Measurements from ENCODE around the gene PRR16. TPM values are rescaled to one million over a fixed set of nuclear protein-coding genes. Genes with fewer than 3 reads are reported as not detected.

PRR16 gene
- total RNA-seq, 1 donor from 2014 or later: 4.7 TPM

GRCh38 chr5:120657104-120657503 is 193.0 kb downstream of the PRR16 start:
- H3K27me3 ChIP-seq (ENCODE audit: control insufficient read depth in 3 of 3, insufficient read depth in 3 of 3, low read length in 3 of 3): no peaks in the 10 kb centered on the region

GRCh38 chr5:120677481-120677880 is 213.4 kb downstream of the PRR16 start:
- Histone ChIP-seq H3K4me1 (ENCODE audit: control insufficient read depth in 3 of 3, insufficient read depth in 3 of 3, low read length in 3 of 3) (no peaks in the 10 kb centered on the region), H3K36me3 (ENCODE audit: control insufficient read depth in 3 of 3, insufficient read depth in 3 of 3, low read length in 3 of 3) (no peaks in the 10 kb centered on the region), H3K9me3 (ENCODE audit: control insufficient read depth in 3 of 3, low read length in 3 of 3) (no peaks in the 10 kb centered on the region), H3K27ac (ENCODE audit: low read depth, low read length) (no peak overlapping the region), H3K4me3 (ENCODE audit: low read length in 3 of 3) (no peak overlapping the region), H3K9ac (ENCODE audit: low read depth in 1 of 3, low read length in 3 of 3) (no peak overlapping the region), H3K27me3 (ENCODE audit: control insufficient read depth in 3 of 3, insufficient read depth in 3 of 3, low read length in 3 of 3) (no peaks in the 10 kb centered on the region)

More at GRCh38 chr5:120657104-120657503, 193.0 kb downstream of the PRR16 start:
- Histone ChIP-seq H3K4me3 (ENCODE audit: low read length in 3 of 3) (no peak overlapping the region), H3K9me3 (ENCODE audit: control insufficient read depth in 3 of 3, low read length in 3 of 3) (no peaks in the 10 kb centered on the region), H3K36me3 (ENCODE audit: control insufficient read depth in 3 of 3, insufficient read depth in 3 of 3, low read length in 3 of 3) (no peaks in the 10 kb centered on the region), H3K9ac (ENCODE audit: low read depth in 1 of 3, low read length in 3 of 3) (no peak overlapping the region), H3K4me1 (ENCODE audit: control insufficient read depth in 3 of 3, insufficient read depth in 3 of 3, low read length in 3 of 3) (no peaks in the 10 kb centered on the region), H3K27ac (ENCODE audit: low read depth, low read length) (no peak overlapping the region)

- no peak overlapping the region for H3K27ac ChIP-seq (ENCODE audit: low read depth, low read length)
- H3K4me1 ChIP-seq (ENCODE audit: control insufficient read depth in 3 of 3, insufficient read depth in 3 of 3, low read length in 3 of 3): no peaks in the 10 kb centered on the region
- no peaks in the 10 kb centered on the region for H3K9me3 ChIP-seq (ENCODE audit: control insufficient read depth in 3 of 3, low read length in 3 of 3)
- H3K36me3 ChIP-seq (ENCODE audit: control insufficient read depth in 3 of 3, insufficient read depth in 3 of 3, low read length in 3 of 3): no peaks in the 10 kb centered on the region
- no peak overlapping the region for H3K9ac ChIP-seq (ENCODE audit: low read depth in 1 of 3, low read length in 3 of 3)
- no peaks in the 10 kb centered on the region for H3K27me3 ChIP-seq (ENCODE audit: control insufficient read depth in 3 of 3, insufficient read depth in 3 of 3, low read length in 3 of 3)
- no peak overlapping the region for H3K4me3 ChIP-seq (ENCODE audit: low read length in 3 of 3)
Measured at GRCh38 chr5:120678279-120678678, 214.2 kb downstream of the PRR16 start.

- Histone ChIP-seq H3K4me3 (ENCODE audit: low read length in 3 of 3) (no peak overlapping the region), H3K27me3 (ENCODE audit: control insufficient read depth in 3 of 3, insufficient read depth in 3 of 3, low read length in 3 of 3) (no peaks in the 10 kb centered on the region), H3K27ac (ENCODE audit: low read depth, low read length) (no peak overlapping the region), H3K36me3 (ENCODE audit: control insufficient read depth in 3 of 3, insufficient read depth in 3 of 3, low read length in 3 of 3) (peaks cover 0 to 3% (median 2%) of the 10 kb centered on the region in 3 donors), H3K4me1 (ENCODE audit: control insufficient read depth in 3 of 3, insufficient read depth in 3 of 3, low read length in 3 of 3) (no peaks in the 10 kb centered on the region), H3K9ac (ENCODE audit: low read depth in 1 of 3, low read length in 3 of 3) (no peak overlapping the region), H3K9me3 (ENCODE audit: control insufficient read depth in 3 of 3, low read length in 3 of 3) (no peaks in the 10 kb centered on the region)
Measured at GRCh38 chr5:120682851-120683250, 218.8 kb downstream of the PRR16 start.

GRCh38 chr5:120683580-120683979 is 219.5 kb downstream of the PRR16 start:
- Histone ChIP-seq H3K4me3 (ENCODE audit: low read length in 3 of 3) (no peak overlapping the region), H3K27me3 (ENCODE audit: control insufficient read depth in 3 of 3, insufficient read depth in 3 of 3, low read length in 3 of 3) (no peaks in the 10 kb centered on the region), H3K9me3 (ENCODE audit: control insufficient read depth in 3 of 3, low read length in 3 of 3) (no peaks in the 10 kb centered on the region), H3K36me3 (ENCODE audit: control insufficient read depth in 3 of 3, insufficient read depth in 3 of 3, low read length in 3 of 3) (peaks cover 0 to 3% (median 2%) of the 10 kb centered on the region in 3 donors), H3K4me1 (ENCODE audit: control insufficient read depth in 3 of 3, insufficient read depth in 3 of 3, low read length in 3 of 3) (no peaks in the 10 kb centered on the region), H3K27ac (ENCODE audit: low read depth, low read length) (no peak overlapping the region), H3K9ac (ENCODE audit: low read depth in 1 of 3, low read length in 3 of 3) (no peak overlapping the region)

- H3K27me3 ChIP-seq (ENCODE audit: control insufficient read depth in 3 of 3, insufficient read depth in 3 of 3, low read length in 3 of 3): no peaks in the 10 kb centered on the region
- H3K36me3 ChIP-seq (ENCODE audit: control insufficient read depth in 3 of 3, insufficient read depth in 3 of 3, low read length in 3 of 3): peaks cover 0 to 3% (median 2%) of the 10 kb centered on the region in 3 donors
- no peak overlapping the region for H3K9ac ChIP-seq (ENCODE audit: low read depth in 1 of 3, low read length in 3 of 3)
- no peaks in the 10 kb centered on the region for H3K4me1 ChIP-seq (ENCODE audit: control insufficient read depth in 3 of 3, insufficient read depth in 3 of 3, low read length in 3 of 3)
- no peaks in the 10 kb centered on the region for H3K9me3 ChIP-seq (ENCODE audit: control insufficient read depth in 3 of 3, low read length in 3 of 3)
- H3K27ac ChIP-seq (ENCODE audit: low read depth, low read length): no peak overlapping the region
- H3K4me3 ChIP-seq (ENCODE audit: low read length in 3 of 3): no peak overlapping the region
Measured at GRCh38 chr5:120684213-120684612, 220.1 kb downstream of the PRR16 start.

- Histone ChIP-seq H3K36me3 (ENCODE audit: control insufficient read depth in 3 of 3, insufficient read depth in 3 of 3, low read length in 3 of 3) (peaks cover 0 to 3% (median 2%) of the 10 kb centered on the region in 3 donors), H3K9me3 (ENCODE audit: control insufficient read depth in 3 of 3, low read length in 3 of 3) (no peaks in the 10 kb centered on the region), H3K4me1 (ENCODE audit: control insufficient read depth in 3 of 3, insufficient read depth in 3 of 3, low read length in 3 of 3) (no peaks in the 10 kb centered on the region), H3K4me3 (ENCODE audit: low read length in 3 of 3) (no peak overlapping the region), H3K27me3 (ENCODE audit: control insufficient read depth in 3 of 3, insufficient read depth in 3 of 3, low read length in 3 of 3) (no peaks in the 10 kb centered on the region), H3K9ac (ENCODE audit: low read depth in 1 of 3, low read length in 3 of 3) (no peak overlapping the region), H3K27ac (ENCODE audit: low read depth, low read length) (no peak overlapping the region)
Measured at GRCh38 chr5:120684749-120685415, 220.8 kb downstream of the PRR16 start.

- Histone ChIP-seq H3K4me1 (ENCODE audit: control insufficient read depth in 3 of 3, insufficient read depth in 3 of 3, low read length in 3 of 3) (no peaks in the 10 kb centered on the region), H3K9me3 (ENCODE audit: control insufficient read depth in 3 of 3, low read length in 3 of 3) (no peaks in the 10 kb centered on the region), H3K36me3 (ENCODE audit: control insufficient read depth in 3 of 3, insufficient read depth in 3 of 3, low read length in 3 of 3) (peaks cover 0 to 3% (median 2%) of the 10 kb centered on the region in 3 donors), H3K27ac (ENCODE audit: low read depth, low read length) (no peak overlapping the region), H3K9ac (ENCODE audit: low read depth in 1 of 3, low read length in 3 of 3) (no peak overlapping the region), H3K27me3 (ENCODE audit: control insufficient read depth in 3 of 3, insufficient read depth in 3 of 3, low read length in 3 of 3) (no peaks in the 10 kb centered on the region), H3K4me3 (ENCODE audit: low read length in 3 of 3) (no peak overlapping the region)
Measured at GRCh38 chr5:120690621-120691407, 226.7 kb downstream of the PRR16 start.

GRCh38 chr5:120692325-120692724 is 228.2 kb downstream of the PRR16 start:
- H3K36me3 ChIP-seq (ENCODE audit: control insufficient read depth in 3 of 3, insufficient read depth in 3 of 3, low read length in 3 of 3): no peaks in the 10 kb centered on the region

GRCh38 chr5:120695368-120695880 is 231.3 kb downstream of the PRR16 start:
- Histone ChIP-seq H3K4me3 (ENCODE audit: low read length in 3 of 3) (no peak overlapping the region), H3K9me3 (ENCODE audit: control insufficient read depth in 3 of 3, low read length in 3 of 3) (no peaks in the 10 kb centered on the region), H3K27ac (ENCODE audit: low read depth, low read length) (no peak overlapping the region), H3K27me3 (ENCODE audit: control insufficient read depth in 3 of 3, insufficient read depth in 3 of 3, low read length in 3 of 3) (no peaks in the 10 kb centered on the region), H3K9ac (ENCODE audit: low read depth in 1 of 3, low read length in 3 of 3) (no peak overlapping the region), H3K36me3 (ENCODE audit: control insufficient read depth in 3 of 3, insufficient read depth in 3 of 3, low read length in 3 of 3) (no peaks in the 10 kb centered on the region), H3K4me1 (ENCODE audit: control insufficient read depth in 3 of 3, insufficient read depth in 3 of 3, low read length in 3 of 3) (no peaks in the 10 kb centered on the region)

More at GRCh38 chr5:120692325-120692724, 228.2 kb downstream of the PRR16 start:
- Histone ChIP-seq H3K9me3 (ENCODE audit: control insufficient read depth in 3 of 3, low read length in 3 of 3) (no peaks in the 10 kb centered on the region), H3K9ac (ENCODE audit: low read depth in 1 of 3, low read length in 3 of 3) (no peak overlapping the region), H3K27ac (ENCODE audit: low read depth, low read length) (no peak overlapping the region), H3K4me3 (ENCODE audit: low read length in 3 of 3) (no peak overlapping the region), H3K4me1 (ENCODE audit: control insufficient read depth in 3 of 3, insufficient read depth in 3 of 3, low read length in 3 of 3) (no peaks in the 10 kb centered on the region), H3K27me3 (ENCODE audit: control insufficient read depth in 3 of 3, insufficient read depth in 3 of 3, low read length in 3 of 3) (no peaks in the 10 kb centered on the region)

Measured in skeletal muscle tissue (tissue), 4 donors.